Measurements from ENCODE around the gene BARX1.
"Not testable (repeated sequence)": the region's sequence is repeated elsewhere in the genome, so short reads cannot be mapped to it uniquely, and the experiment has no call there.

The BARX1 gene

DNA sequence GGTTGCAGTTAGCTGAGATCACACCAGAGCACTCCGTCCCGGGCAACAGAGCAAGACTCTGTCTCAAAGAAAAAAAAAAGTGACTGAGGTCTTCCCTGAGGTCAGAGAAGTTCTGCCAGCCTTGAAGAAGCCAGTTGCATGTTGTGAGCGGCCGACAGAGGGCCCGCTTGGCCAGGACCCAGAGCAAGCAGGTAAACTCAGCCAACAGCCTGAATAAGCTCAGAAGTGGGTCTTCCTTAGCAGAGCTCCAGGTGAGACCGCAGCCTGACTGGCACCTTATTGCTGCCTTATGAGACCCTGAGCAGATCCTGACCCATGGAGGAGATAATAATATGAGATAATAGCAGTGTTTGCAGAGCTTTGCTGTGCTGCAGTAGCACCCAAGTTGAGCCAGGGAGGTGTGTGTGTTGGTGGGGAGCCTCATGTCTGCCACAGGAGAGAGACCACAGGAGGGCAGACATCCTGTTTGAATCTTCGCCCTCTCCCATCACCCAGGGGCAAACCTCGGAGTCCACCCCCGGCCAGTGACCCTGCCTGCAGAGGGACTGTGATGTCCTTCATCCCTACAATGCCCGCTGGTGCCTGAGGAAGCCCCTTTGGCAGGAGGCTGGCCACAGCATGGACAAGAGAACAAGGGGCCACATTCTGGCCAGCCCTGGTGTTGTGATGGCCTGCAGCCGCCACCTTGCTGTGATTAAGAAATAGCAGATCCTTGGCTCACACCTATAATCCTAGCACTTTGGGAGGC is 10.8 kb upstream of the BARX1 start:
- DNase-seq (ENCODE audit: low spot score), result no peak

GRCh38 chr9:93964685-93965084 is 9.5 kb upstream of the BARX1 start:
- no peak for DNase-seq (ENCODE audit: low spot score)

DNA sequence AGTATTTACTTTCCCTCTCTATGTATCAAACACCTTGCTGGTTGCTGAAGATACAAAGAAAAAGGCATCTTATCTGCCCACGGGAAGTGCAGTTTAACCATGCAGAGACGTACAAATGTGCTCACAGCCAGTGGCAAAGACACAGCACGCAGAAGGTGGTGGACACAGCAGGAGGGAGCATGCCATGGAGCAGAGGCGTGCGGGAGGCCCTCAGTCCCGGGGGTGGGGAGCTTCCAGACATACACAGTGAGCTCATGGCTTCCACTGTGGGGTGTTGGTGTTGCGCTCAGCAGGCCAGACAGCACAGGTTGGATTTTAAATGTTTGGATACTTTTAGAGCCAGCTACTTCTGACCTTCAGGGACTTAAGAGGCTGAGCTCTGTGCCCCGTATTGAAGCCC is 8.8 kb upstream of the BARX1 start:
- DNase-seq (ENCODE audit: low spot score), result no peak

- DNase-seq (ENCODE audit: low spot score), result not testable (repeated sequence)
These were observed 8.3 kb upstream of the BARX1 start for GRCh38 chr9:93963489-93963888.

DNA sequence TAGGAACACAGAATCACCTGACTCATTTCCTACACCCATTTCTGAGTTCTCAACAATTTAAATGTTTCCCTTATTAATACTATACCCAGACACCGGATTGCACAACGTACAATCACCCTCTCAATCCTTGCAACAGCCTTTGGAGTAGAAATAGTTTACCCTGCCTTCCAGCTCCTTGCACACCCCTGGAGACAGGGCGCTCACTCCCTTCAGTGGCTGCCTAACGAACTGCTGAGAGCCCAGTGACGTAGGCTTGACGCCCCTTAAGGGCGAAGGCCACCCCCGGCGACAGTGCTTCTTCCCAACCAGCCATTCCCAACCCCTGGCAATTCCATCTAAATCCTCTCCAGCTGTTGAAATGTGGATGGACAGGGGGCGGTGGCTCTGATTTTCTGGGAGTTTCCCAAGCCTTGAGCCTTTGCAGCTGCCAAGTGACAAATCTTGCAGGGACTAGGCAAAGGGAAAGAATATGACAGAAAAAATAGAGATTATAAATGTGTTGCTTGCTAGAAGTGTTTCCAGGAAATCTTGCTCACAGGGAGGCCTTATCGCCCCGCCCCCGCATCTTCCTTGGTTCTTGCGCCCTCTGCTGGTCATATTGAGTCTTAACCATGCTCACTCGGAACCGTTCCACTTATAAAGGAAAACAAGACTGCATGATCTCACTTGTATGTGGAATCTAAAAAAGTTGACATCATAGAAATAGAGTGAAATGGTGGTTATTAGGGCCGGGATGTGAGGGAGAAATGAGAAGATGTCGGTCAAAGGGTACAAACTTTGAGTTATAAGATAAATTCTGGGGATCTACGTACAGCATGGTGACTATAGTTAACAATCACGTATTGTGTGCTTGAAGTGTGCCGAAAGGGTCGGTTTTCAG is 7.6 kb upstream of the BARX1 start:
- DNase-seq (ENCODE audit: low spot score), result peak; percentile 86

DNA sequence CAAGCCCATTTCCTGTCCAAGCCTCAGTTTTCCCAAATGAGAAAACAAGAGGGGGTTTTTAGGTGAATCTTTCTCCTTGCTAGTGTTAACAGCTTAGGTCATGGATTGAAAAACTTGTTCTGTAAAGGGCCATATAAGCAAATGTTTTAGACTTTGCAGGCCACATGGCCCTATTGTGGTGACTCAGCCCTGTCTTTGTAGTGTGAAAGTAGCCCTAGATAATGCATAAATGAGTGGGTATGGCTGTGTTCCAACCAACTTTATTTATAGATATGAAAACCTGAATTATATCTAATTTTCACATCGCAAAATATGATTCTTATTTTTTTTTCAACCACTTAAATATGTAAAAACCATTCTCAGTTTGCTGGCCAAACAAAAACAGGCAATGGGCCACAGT is 6.9 kb upstream of the BARX1 start:
- DNase-seq (ENCODE audit: low spot score), result no peak

- DNase-seq (ENCODE audit: low spot score), result no peak
These were observed 6.1 kb upstream of the BARX1 start for GRCh38 chr9:93960971-93961841.

DNA sequence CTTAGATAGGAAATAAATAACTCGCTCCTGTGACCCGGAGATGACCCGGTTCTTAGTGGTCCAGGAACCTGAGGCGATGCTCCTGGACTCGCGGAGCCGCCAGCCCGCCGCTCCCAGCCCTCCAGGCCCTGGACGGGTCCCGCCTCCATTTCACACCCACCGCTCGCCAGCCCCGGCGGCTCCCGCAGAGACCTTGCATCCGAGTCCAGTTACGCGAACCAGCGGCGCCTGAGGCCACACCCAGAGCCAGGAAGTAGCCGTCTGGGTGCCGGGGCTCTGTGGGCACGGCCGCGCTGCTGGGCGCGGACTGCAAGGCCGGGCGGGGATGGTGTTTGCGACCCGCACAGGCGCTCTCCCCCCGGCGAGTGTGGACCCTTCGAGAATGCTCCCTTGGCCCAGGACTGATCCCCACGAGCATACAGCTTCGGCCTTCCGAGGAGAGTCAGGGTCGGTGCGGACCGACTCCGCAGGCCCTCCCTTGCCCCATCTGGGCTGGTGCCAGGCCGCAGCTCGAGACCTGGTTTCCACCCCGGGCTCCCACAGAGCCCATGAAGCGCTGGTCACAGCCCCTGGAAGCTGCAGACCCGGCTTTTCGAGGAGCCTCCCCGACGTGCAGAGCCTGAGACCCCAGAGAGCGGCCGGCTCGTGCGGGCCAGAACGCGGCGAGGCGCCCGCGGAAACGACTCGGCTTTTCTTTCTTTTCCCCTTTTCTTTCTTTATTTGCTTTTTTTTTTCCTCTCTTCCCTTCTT is 5.2 kb upstream of the BARX1 start:
- DNase-seq (ENCODE audit: low spot score), result no peak

GRCh38 chr9:93959739-93960154 is 4.6 kb upstream of the BARX1 start:
- DNase-seq (ENCODE audit: low spot score), result no peak

DNA sequence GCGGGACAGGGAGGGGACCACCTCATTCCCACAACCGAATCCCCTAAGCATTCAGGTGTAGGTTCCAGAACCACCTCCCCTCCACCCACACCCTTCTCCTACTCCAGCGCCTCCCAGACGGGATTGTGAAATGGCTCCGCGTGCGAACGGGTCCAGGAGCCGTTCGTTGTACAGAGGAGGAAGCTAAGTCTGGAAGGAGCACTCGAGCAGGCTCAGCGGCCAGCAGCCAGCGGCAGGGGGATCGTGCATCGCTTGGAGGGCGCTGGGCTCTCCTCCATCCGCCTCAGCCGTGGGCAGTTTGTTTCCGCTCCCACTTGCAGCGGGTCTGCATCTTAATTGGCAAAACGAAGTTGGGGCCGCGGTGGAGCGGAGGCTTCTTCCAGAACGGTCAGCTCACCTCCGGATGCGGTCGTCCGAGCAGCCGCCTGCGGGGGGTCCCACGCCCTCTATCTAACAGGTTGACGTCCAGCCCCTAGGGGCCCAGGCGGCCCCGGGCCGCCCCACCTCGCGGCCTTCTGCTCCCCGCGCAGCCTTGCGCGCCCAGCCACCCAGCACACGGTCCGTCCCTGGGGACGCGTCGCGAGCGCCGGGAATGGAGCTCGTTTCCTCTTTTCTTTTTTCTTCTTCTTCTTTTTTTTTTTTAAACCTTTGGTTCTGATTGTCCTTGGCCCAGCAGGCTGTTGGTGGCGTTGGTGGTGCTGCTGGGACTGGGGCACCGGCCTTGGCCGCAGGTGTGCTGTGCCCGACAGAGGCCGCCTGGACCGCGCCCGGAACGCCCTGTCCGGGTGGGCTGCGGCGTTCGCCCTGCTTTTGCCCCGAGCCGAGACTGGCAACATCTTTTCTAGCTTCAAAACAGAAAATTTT is 3.9 kb upstream of the BARX1 start:
- no peak for DNase-seq (ENCODE audit: low spot score)

DNA sequence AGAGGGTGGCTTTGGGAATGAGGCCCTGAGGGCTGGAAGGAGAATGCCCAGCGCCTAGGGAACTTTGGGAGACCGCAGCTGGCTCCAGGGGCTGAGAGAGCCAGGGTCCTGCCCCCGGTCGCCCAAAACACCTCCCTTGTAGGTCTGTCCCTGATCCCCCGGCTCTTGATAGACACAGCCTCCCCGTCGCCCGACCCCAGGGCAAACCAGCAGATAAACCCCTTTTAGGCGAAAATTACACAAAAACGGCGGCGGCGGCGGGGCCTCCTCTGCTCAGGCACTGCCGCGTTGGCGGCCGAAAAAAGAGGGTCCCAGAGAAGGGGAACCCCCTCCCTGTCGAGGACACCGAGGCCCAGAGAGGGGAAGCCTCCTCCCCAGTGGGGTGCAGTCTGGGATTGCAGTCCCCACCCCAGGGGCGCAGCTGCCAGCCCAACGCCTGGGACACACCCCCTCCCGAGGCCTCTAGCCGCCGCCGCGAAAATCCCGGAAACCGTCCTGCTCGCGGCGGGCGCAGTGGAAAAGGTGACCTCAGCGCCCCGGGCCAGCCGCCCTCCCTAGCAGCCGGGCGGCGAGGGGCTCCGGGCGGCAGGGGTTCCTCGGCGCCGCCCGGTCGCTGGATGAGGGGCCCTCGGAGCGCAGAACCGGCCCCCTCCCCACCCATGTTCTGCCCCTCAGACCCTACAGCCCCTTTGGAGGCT is 3.1 kb upstream of the BARX1 start:
- no peak for DNase-seq (ENCODE audit: low spot score)

- no peak for DNase-seq (ENCODE audit: low spot score)
These were observed 1.0 kb upstream of the BARX1 start for GRCh38 chr9:93955981-93956784.

GRCh38 chr9:93954434-93955061 is 607 bp downstream of the BARX1 start:
- no peak for DNase-seq (ENCODE audit: low spot score)

GRCh38 chr9:93953496-93954433 is 1.4 kb downstream of the BARX1 start:
- no peak for DNase-seq (ENCODE audit: low spot score)

- no peak for DNase-seq (ENCODE audit: low spot score)
These were observed 2.2 kb downstream of the BARX1 start for GRCh38 chr9:93952784-93953495.

DNA sequence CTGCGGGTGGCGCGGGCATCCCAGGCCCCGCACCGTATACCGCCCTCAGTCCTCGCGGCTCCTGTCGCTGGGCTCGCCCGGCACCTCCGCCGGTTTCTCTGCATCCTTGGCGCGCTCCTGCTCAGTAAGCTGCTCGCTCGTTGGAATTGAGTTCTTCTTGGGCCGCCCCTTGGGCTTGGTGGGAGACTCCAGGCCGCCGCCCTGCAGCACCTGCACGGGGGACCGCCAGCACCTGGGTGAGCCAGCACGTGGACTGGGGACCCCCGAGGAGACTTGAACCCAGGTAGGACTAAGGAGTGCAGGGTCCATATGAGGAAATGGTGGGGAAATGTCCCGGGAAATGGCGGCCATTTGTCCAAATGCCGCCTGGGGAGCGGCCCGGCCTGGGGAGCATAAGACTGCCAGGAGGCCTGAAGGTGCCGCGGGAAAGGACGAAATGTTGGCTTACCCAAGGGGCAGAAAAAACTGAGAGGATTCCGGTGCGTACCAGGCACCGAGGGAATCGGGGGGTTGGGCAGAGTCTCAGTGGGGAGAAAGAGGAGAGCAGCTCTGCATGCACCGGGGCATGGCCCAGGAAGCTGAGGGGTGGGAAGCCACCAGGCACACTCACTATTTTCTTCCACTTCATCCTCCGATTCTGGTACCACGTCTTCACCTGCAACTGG is 2.9 kb downstream of the BARX1 start:
- DNase-seq (ENCODE audit: low spot score), result no peak

Measured in RKO (cell line).